Fibroblast of skin of abdomen (primary cell): ENCODE measurements around the gene SYPL1.

Experiments used
- DNase-seq: peaks from one replicate; pipeline ENCODE4 v3.0.0-alpha.2; 2013

The SYPL1 gene

GRCh38 chr7:106121189-106121810, 9.2 kb upstream of the SYPL1 start:
- no peak for DNase-seq

- no peak for DNase-seq
Measured at GRCh38 chr7:106120500-106120899, 8.4 kb upstream of the SYPL1 start.

- DNase-seq, result no peak
Measured at GRCh38 chr7:106119719-106120118, 7.6 kb upstream of the SYPL1 start.

- no peak for DNase-seq
Measured at GRCh38 chr7:106117786-106118544, 5.9 kb upstream of the SYPL1 start.

GRCh38 chr7:106116161-106116704, 4.1 kb upstream of the SYPL1 start:
- DNase-seq, result no peak

GRCh38 chr7:106114716-106115383, 2.7 kb upstream of the SYPL1 start:
- DNase-seq, result no peak

- DNase-seq, result no peak
Measured at GRCh38 chr7:106112972-106113421, 885 bp upstream of the SYPL1 start.

- no peak for DNase-seq
Measured at GRCh38 chr7:106111655-106112117, 426 bp downstream of the SYPL1 start.

- peak; percentile 4 for DNase-seq
Measured at GRCh38 chr7:106110885-106111654, 1.0 kb downstream of the SYPL1 start.

- no peak for DNase-seq
Measured at GRCh38 chr7:106110238-106110560, 1.9 kb downstream of the SYPL1 start.

GRCh38 chr7:106109521-106110237, 2.4 kb downstream of the SYPL1 start:
- no peak for DNase-seq

GRCh38 chr7:106108991-106109390, 3.1 kb downstream of the SYPL1 start:
- peak; percentile 27 for DNase-seq

- DNase-seq, result no peak
Measured at GRCh38 chr7:106104721-106105260, 7.3 kb downstream of the SYPL1 start.

- no peak for DNase-seq
Measured at GRCh38 chr7:106102387-106102966, 9.6 kb downstream of the SYPL1 start.

- DNase-seq, result peak; percentile 27
Measured at GRCh38 chr7:106101726-106102125, 10.4 kb downstream of the SYPL1 start.

GRCh38 chr7:106100863-106101629, 11.1 kb downstream of the SYPL1 start:
- DNase-seq, result no peak

- DNase-seq, result no peak
Measured at GRCh38 chr7:106099539-106099938, 12.6 kb downstream of the SYPL1 start.

GRCh38 chr7:106098889-106099288, 13.2 kb downstream of the SYPL1 start:
- no peak for DNase-seq

GRCh38 chr7:106095634-106096033, 16.5 kb downstream of the SYPL1 start:
- DNase-seq, result no peak

GRCh38 chr7:106094780-106095179, 17.3 kb downstream of the SYPL1 start:
- DNase-seq, result no peak
